C4-2B (cell line): ENCODE data around the gene RNLS.

Source experiments
- H3K27ac ChIP-seq: fragments of 450-650 bp; 2 replicates; pipeline ENCODE4 v1.5.1; 2017
- ZFX ChIP-seq: fragments of 450-650 bp; IDR thresholded peaks from 2 replicates; pipeline ENCODE4 v1.6.1; 2017
- TF ChIP-seq, protein P1 (sequence below): fragments of 450-650 bp; conservative IDR thresholded peaks from 2 replicates; pipeline ENCODE4 v1.5.1; 2017; ENCODE audit warnings: mild to moderate bottlenecking

The RNLS gene

DNA sequence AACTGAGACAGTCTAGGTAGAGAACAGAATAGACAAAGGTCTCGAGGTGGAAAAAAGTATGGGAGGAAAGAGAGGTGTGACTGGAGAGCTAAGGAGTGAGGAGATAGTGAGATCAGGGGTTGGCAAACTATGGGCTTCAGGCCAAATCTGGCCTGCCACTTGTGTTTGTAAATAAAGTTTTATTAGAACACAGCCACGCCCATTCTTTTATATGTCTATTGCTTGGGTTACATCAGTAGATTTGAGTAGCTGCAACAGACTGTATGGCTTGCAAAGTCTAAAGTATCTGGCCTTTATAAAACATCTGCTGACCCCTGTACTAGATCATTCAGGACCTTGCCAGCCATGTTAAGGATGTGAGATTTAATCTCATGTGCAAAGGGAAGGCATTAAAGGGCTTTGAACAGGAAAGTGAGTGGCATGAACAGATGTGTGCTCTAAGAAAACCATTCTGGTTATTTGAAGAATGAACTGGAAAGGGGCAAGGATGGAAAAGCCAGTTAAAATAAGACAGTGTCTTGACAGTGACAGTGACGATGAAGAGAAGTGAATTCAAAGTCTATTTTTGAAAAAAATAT, 240.3 kb downstream of the RNLS start:
- TF ChIP-seq, protein P1, sequence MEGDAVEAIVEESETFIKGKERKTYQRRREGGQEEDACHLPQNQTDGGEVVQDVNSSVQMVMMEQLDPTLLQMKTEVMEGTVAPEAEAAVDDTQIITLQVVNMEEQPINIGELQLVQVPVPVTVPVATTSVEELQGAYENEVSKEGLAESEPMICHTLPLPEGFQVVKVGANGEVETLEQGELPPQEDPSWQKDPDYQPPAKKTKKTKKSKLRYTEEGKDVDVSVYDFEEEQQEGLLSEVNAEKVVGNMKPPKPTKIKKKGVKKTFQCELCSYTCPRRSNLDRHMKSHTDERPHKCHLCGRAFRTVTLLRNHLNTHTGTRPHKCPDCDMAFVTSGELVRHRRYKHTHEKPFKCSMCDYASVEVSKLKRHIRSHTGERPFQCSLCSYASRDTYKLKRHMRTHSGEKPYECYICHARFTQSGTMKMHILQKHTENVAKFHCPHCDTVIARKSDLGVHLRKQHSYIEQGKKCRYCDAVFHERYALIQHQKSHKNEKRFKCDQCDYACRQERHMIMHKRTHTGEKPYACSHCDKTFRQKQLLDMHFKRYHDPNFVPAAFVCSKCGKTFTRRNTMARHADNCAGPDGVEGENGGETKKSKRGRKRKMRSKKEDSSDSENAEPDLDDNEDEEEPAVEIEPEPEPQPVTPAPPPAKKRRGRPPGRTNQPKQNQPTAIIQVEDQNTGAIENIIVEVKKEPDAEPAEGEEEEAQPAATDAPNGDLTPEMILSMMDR, result no peak
- TF ChIP-seq ZFX, result no peak
- no peak overlapping the region for H3K27ac ChIP-seq

GRCh38 chr10:88337134-88337533, 246.0 kb downstream of the RNLS start:
- no peak overlapping the region for H3K27ac ChIP-seq
- TF ChIP-seq, protein P1, result no peak

GRCh38 chr10:88336334-88336733, 246.8 kb downstream of the RNLS start:
- no peak for TF ChIP-seq ZFX
- TF ChIP-seq, protein P1, result no peak
- no peak overlapping the region for H3K27ac ChIP-seq

DNA sequence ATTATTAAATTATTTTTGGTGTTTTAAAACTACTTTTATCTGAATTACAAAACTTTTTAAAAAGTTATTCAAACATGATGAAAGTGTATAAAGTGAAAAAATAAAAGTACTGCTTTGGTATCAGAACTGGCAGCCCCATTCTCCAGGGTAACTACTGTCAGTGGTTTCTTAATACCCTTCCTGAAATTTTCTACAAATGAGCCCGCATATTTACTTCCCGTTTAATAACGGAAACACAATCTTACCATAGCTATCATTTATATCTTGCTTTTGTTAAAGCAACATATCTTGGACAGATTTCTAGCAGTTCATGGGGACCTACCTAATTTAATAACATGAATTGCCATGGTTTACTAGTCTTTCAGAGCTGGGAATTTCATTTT, 249.9 kb downstream of the RNLS start:
- H3K27ac ChIP-seq, result no peak overlapping the region
- no peak for TF ChIP-seq ZFX
- TF ChIP-seq, protein P1, result no peak

- no peak overlapping the region for H3K27ac ChIP-seq
- TF ChIP-seq, protein P1, result no peak
- no peak for TF ChIP-seq ZFX
Measured at GRCh38 chr10:88332503-88333247, 250.4 kb downstream of the RNLS start.

GRCh38 chr10:88330174-88330573, 252.9 kb downstream of the RNLS start:
- TF ChIP-seq, protein P1, result no peak
- TF ChIP-seq ZFX, result no peak
- H3K27ac ChIP-seq, result no peak overlapping the region

DNA sequence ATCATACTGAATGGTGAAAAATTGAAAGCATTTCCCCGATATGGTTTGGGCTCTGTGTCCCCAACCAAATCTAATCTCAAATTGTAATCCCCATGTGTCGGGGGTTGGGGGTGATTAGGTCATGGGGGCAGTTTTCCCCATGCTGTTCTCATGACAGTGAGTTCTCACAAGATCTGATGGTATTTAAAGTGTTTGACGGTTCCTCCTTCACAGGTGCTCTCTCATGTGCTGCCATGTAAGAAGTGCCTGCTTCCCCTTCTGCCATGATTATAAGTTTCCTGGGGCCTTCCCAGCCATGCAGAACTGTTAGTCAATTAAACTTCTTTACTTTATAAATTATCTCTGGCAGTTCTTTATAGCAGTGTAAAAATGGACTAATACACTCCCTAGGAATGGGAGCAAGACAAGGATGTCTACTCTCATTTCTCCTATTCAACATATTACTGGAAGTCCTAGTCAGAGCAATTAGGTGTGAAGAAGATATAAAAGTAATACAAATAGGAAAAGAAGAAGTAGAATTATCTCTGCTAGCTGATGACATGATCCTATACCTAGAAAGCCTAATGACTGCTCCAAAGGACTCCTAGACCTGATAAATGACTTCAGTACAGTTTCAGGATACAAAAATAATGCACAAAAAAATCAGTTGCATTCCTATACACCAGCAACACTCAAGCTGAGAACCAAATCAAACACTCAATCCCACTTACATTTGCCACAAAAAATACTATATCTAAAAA, 260.6 kb downstream of the RNLS start:
- no peak overlapping the region for H3K27ac ChIP-seq
- TF ChIP-seq ZFX, result no peak
- TF ChIP-seq, protein P1, result no peak
